ENCODE measurements around the gene USP13.

The USP13 gene

DNA sequence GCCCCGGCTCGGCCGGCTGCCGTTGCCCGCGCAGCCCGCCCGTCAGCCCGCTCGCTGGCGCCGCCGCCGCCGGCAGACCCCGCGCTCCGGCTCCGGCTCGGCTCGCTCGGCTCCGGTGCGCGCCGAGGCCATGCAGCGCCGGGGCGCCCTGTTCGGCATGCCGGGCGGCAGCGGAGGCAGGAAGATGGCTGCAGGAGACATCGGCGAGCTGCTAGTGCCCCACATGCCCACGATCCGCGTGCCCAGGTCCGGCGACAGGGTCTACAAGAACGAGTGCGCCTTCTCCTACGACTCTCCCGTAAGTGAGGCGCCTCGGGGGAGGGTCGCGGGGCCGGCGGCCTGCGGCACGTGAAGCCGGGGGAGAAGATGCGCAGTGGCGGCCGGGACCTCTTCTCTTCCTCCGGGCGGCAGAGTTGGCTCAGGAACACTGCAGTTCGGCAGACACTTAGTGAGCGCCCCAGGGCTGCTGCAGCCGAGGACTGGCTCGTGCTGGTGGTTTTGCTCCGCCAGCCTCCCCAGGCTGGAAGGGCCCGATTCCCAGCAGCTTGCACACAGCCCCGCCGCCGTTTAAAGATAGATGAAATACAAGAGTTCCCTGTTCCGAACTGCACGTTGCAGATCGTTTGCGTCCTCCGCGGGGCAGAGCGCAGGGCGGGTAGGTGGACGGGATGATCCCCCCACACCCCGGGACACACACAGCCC is 407 bp downstream of the USP13 start:
- peak overlapping the region; percentile 84 for H3K4me3 ChIP-seq (ENCODE audit: low read depth, low read length)

DNA sequence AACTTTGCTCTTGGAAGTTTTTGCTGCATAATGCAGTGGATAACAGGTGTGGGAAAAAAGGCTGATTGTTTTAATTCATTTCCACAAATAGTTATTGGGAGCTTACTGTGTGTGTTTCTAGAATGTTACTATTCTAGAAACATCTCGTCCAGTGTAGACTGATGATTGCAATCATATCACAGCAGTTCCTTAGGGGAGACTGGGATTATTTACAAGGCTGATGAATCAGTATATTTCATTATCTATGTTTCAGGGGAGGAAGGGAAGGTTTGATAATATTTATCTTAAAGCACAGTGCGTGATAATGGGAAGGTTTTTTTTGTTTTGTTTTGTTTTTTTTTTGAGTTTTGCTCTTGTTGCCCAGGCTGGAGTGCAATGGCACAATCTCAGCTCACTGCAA is 2.4 kb downstream of the USP13 start:
- H3K4me3 ChIP-seq (ENCODE audit: low read depth, low read length) = no peak overlapping the region
- TF ChIP-seq, protein P1, sequence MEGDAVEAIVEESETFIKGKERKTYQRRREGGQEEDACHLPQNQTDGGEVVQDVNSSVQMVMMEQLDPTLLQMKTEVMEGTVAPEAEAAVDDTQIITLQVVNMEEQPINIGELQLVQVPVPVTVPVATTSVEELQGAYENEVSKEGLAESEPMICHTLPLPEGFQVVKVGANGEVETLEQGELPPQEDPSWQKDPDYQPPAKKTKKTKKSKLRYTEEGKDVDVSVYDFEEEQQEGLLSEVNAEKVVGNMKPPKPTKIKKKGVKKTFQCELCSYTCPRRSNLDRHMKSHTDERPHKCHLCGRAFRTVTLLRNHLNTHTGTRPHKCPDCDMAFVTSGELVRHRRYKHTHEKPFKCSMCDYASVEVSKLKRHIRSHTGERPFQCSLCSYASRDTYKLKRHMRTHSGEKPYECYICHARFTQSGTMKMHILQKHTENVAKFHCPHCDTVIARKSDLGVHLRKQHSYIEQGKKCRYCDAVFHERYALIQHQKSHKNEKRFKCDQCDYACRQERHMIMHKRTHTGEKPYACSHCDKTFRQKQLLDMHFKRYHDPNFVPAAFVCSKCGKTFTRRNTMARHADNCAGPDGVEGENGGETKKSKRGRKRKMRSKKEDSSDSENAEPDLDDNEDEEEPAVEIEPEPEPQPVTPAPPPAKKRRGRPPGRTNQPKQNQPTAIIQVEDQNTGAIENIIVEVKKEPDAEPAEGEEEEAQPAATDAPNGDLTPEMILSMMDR (IDR thresholded peaks at IDR 0.05; ENCODE audit: insufficient read depth, low read depth, low read length, missing control alignments) = no peak
- no peak for DNase-seq (ENCODE audit: low read depth)

More for the DNA sequence above, 407 bp downstream of the USP13 start:
- peak; percentile 82 for DNase-seq (ENCODE audit: low read depth)
- TF ChIP-seq, protein P1 (IDR thresholded peaks at IDR 0.05; ENCODE audit: insufficient read depth, low read depth, low read length, missing control alignments) = no peak

DNA sequence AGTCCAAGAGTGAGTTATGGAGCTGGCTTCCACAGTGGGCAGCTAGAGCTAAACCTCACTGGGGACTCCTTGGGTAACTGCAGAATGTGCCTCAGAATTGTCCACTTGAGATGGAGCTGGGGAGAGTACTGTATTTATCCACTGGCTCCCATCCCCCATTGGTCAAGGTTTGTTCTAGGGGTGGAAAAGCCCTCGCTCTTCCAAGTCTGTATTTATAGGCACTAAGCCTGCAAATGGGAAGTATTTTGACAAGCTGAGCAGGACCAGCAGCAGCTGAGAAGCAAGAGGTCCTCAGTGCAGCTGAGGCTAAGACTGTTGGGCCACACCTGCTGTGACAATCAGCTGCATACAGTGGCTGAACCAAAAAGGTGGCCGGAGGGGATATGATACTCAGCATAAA is 5.8 kb downstream of the USP13 start:
- TF ChIP-seq, protein P1 (IDR thresholded peaks at IDR 0.05; ENCODE audit: insufficient read depth, low read depth, low read length, missing control alignments) = no peak
- DNase-seq (ENCODE audit: low read depth) = no peak

DNA sequence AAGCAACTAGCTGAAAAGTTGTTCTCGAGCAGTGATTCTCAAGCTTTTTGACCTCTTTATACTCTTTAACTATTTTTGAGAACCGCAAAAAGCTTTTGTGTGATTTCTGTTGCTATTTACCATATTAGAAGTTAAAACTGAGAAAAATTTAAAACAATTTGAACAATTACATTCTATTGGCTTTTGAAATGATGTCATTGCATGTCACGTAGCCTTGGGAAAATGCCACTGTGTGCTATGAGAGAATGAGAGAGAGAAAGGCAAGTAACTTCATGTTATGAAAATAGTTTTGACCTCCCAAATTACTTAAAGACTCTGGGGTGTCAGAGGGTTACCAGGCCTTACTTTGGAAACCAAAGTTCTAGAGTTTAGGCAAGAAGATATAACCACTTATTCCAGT is 8.0 kb downstream of the USP13 start:
- TF ChIP-seq, protein P1 (IDR thresholded peaks at IDR 0.05; ENCODE audit: insufficient read depth, low read depth, low read length, missing control alignments) = no peak
- no peak for DNase-seq (ENCODE audit: low read depth)
- no peak overlapping the region for H3K4me3 ChIP-seq (ENCODE audit: low read depth, low read length)

More for the DNA sequence above, 5.8 kb downstream of the USP13 start:
- no peak overlapping the region for H3K4me3 ChIP-seq (ENCODE audit: low read depth, low read length)

DNA sequence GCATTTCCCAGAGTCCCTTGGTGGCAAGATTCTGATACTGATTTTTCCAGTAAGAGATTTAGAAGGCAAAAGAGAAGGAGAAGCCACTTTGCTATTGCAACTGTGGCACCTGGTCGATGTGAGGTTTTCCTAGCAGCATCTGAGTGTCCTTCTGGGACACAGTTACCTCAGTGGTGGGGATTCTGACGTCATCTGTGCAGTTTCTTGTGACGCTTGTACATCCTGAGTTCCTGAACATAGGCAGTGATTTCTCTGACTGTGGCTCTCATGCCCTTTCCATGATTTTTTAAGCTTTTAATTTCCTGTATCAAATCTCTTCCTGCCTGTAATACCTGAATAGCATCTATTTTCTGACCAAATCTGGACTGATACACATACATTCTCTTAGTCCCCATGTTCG is 8.9 kb downstream of the USP13 start:
- no peak overlapping the region for H3K4me3 ChIP-seq (ENCODE audit: low read depth, low read length)
- TF ChIP-seq, protein P1 (IDR thresholded peaks at IDR 0.05; ENCODE audit: insufficient read depth, low read depth, low read length, missing control alignments) = no peak
- no peak for DNase-seq (ENCODE audit: low read depth)

GRCh38 chr3:179663093-179663492 is 10.3 kb downstream of the USP13 start:
- no peak overlapping the region for H3K4me3 ChIP-seq (ENCODE audit: low read depth, low read length)
- no peak for DNase-seq (ENCODE audit: low read depth)
- TF ChIP-seq, protein P1 (IDR thresholded peaks at IDR 0.05; ENCODE audit: insufficient read depth, low read depth, low read length, missing control alignments) = no peak

GRCh38 chr3:179666030-179666429 is 13.2 kb downstream of the USP13 start:
- TF ChIP-seq, protein P1 (IDR thresholded peaks at IDR 0.05; ENCODE audit: insufficient read depth, low read depth, low read length, missing control alignments) = no peak
- DNase-seq (ENCODE audit: low read depth) = no peak
- H3K4me3 ChIP-seq (ENCODE audit: low read depth, low read length) = no peak overlapping the region

All from GM12865 (cell line).